Sigmoid colon (tissue), 7 donors: Measurements from ENCODE around the gene EHD4. TPM values are rescaled to one million over a fixed set of nuclear protein-coding genes. Genes with fewer than 3 reads are reported as not detected.

Experiments
- DNase-seq: peaks from one replicate; pipeline ENCODE4 v3.0.0-alpha.2; 2019
- H3K27ac ChIP-seq, 4 donors: fragments of 200-600 bp; sonication (generic); one replicate each; pipeline ENCODE4 v1.5.1; 2016 to 2019; ENCODE audit warnings: mild to moderate bottlenecking in 1 of 4
- H3K27me3 ChIP-seq, 3 donors: fragments of 200-600 bp; sonication (generic); one replicate each; pipeline ENCODE4 v1.5.1; 2019; ENCODE audit warnings: mild to moderate bottlenecking in 1 of 3
- H3K36me3 ChIP-seq, 4 donors: fragments of 200-600 bp; sonication (generic); one replicate each; pipeline ENCODE4 v1.5.1; 2016 to 2019
- H3K4me1 ChIP-seq, 4 donors: fragments of 200-600 bp; sonication (generic); one replicate each; pipeline ENCODE4 v1.5.1; 2017 to 2019
- H3K4me3 ChIP-seq, 4 donors: fragments of 200-600 bp; sonication (generic); one replicate each; pipeline ENCODE4 v1.5.1; 2017 to 2019; ENCODE audit warnings: mild to moderate bottlenecking in 2 of 4, moderate library complexity in 1 of 4
- H3K9me3 ChIP-seq, 4 donors: fragments of 200-600 bp in 3 of 4; sonication (generic) in 3 of 4; one replicate each; pipeline versions ENCODE4 v1.5.1 to v1.6.1; 2013 to 2019
- EP300 ChIP-seq, 4 donors: sonication (generic); formaldehyde crosslinking; IDR thresholded peaks; one replicate each; pipeline ENCODE4 v1.6.1; 2017; ENCODE audit warnings: antibody characterized with exemption in 4 of 4
- POLR2A ChIP-seq, 2 donors: fragments of 450-650 bp; IDR thresholded peaks; one replicate each; pipeline ENCODE4 v1.6.1; 2016; ENCODE audit warnings: antibody characterized with exemption in 2 of 2, mild to moderate bottlenecking in 2 of 2, moderate library complexity in 2 of 2
- POLR2AphosphoS5 ChIP-seq, 4 donors: sonication (generic); formaldehyde crosslinking; IDR thresholded peaks; one replicate each; pipeline ENCODE4 v1.6.1; 2017; ENCODE audit warnings: antibody characterized with exemption in 4 of 4
- WGBS, 2 donors: extraction: QIAGEN DNeasy Blood & Tissue Kit; methylation state at CpG; one replicate each; pipeline ENCODE4 v1.1.7; 2013; 5-methylcytosine and 5-hydroxymethylcytosine counted together
- intact Hi-C: fragments of 100-400 bp; cut with DNase I; formaldehyde crosslinking; loops from one replicate; pipeline ENCODE4 v1.15.1; 2023
- polyA plus RNA-seq, 3 donors: library from polyadenylated mRNA; stranded (reverse); fragments of 200-250 nt; gene quantifications; one replicate each; pipeline ENCODE4 v1.2.3, GENCODE V29; 2013
- total RNA-seq, 4 donors: library from RNA; depleted of rRNA; stranded (reverse); fragments of >200 nt; gene quantifications; one replicate each; pipeline ENCODE4 v1.1.0, GENCODE V29; 2016
- TF ChIP-seq, protein P1 (sequence below), 4 experiments: fragments of 450-650 bp in 3 of 4; fragments of 200-600 bp in 1 of 4; IDR thresholded peaks; one replicate each; pipeline ENCODE4 v1.5.1; 2016 to 2019; ENCODE audit warnings: antibody characterized with exemption in 4 of 4, mild to moderate bottlenecking in 3 of 4, moderate library complexity in 2 of 4
- donor health status: healthy with polysubstance abuse.
- donor health status: Bipolar disorder and iron deficiency.
- donor health status: healthy.

EHD4 gene
- total and polyA plus RNA-seq, 7 donors, result 8.9 to 37.0 (median 13.0) TPM

DNA sequence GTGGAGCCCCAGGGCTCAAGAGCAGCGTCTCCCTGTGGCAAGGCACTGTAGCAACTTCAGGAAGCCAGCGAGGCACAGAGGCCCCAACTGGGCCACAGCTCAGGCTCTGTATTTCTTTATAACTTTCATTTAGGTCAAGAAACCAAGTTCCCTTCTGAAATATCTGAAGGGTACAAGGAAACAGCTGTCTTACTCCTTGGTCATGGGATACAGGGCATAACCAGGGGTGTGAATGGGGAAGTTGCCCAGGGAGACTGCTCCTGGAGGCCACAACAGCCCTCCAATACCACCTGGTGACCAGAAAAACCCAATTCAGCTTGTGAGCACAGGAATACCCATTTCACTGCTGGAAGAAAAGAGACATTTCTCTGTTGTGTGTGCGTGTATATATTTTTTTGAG is 65.2 kb downstream of the EHD4 start:
- H3K36me3 ChIP-seq, result peaks cover 0 to 20% (median 5%) of the 10 kb centered on the region in 4 donors

DNA sequence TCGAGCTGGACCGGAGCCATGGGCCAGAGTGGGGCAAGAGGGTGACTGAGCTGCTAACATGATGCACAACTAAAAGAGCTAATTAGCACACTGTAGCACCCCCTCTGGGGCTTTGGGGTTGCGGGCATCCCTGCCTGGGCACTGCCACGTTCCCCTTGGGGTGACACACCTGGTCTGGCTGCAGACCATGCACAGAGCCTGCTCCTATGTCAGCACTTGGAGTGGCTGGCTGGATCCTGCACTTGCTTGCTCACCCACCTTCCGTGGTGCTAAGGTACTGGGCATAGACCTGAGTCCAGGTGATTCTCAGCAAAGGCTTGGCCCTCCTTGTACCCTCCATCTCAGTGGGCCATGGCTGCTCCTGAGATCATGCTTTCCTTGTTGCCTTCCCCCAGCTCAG is 65.7 kb downstream of the EHD4 start:
- Histone ChIP-seq H3K9me3 (no peaks in the 10 kb centered on the region), H3K4me3 (no peak overlapping the region), H3K4me1 (peaks cover 0 to 11% (median 2%) of the 10 kb centered on the region in 4 donors), H3K36me3 (peaks cover 0 to 20% (median 5%) of the 10 kb centered on the region in 4 donors), H3K27ac (peak overlapping the region in 1 of 4 donors; percentile 16), H3K27me3 (no peaks in the 10 kb centered on the region)
- no peak for DNase-seq
- intact Hi-C loops, result no loop called here
- TF ChIP-seq EP300 (IDR thresholded peaks at IDR 0.05), result no peak
- TF ChIP-seq, protein P1, sequence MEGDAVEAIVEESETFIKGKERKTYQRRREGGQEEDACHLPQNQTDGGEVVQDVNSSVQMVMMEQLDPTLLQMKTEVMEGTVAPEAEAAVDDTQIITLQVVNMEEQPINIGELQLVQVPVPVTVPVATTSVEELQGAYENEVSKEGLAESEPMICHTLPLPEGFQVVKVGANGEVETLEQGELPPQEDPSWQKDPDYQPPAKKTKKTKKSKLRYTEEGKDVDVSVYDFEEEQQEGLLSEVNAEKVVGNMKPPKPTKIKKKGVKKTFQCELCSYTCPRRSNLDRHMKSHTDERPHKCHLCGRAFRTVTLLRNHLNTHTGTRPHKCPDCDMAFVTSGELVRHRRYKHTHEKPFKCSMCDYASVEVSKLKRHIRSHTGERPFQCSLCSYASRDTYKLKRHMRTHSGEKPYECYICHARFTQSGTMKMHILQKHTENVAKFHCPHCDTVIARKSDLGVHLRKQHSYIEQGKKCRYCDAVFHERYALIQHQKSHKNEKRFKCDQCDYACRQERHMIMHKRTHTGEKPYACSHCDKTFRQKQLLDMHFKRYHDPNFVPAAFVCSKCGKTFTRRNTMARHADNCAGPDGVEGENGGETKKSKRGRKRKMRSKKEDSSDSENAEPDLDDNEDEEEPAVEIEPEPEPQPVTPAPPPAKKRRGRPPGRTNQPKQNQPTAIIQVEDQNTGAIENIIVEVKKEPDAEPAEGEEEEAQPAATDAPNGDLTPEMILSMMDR (IDR thresholded peaks at IDR 0.05), result no peak
- TF ChIP-seq POLR2A (IDR thresholded peaks at IDR 0.05), result no peak
- TF ChIP-seq POLR2AphosphoS5 (IDR thresholded peaks at IDR 0.05), result no peak
- WGBS, 2 donors, result 97 to 98% methylated on average over 5 of the region's 5 CpGs

More for the DNA sequence above, 65.2 kb downstream of the EHD4 start:
- DNase-seq, result no peak
- H3K4me3 ChIP-seq, result no peak overlapping the region
- TF ChIP-seq, protein P1 (IDR thresholded peaks at IDR 0.05), result no peak
- TF ChIP-seq EP300 (IDR thresholded peaks at IDR 0.05), result no peak
- no peak for TF ChIP-seq POLR2A (IDR thresholded peaks at IDR 0.05)
- TF ChIP-seq POLR2AphosphoS5 (IDR thresholded peaks at IDR 0.05), result no peak
- intact Hi-C loops, result no loop called here
- peaks cover 0 to 11% (median 2%) of the 10 kb centered on the region in 4 donors for H3K4me1 ChIP-seq
- H3K27ac ChIP-seq, result peak overlapping the region in 1 of 4 donors; percentile 16
- no peaks in the 10 kb centered on the region for H3K27me3 ChIP-seq
- H3K9me3 ChIP-seq, result no peaks in the 10 kb centered on the region
- WGBS, 2 donors, result 83 to 98% methylated on average over 3 of the region's 3 CpGs

DNA sequence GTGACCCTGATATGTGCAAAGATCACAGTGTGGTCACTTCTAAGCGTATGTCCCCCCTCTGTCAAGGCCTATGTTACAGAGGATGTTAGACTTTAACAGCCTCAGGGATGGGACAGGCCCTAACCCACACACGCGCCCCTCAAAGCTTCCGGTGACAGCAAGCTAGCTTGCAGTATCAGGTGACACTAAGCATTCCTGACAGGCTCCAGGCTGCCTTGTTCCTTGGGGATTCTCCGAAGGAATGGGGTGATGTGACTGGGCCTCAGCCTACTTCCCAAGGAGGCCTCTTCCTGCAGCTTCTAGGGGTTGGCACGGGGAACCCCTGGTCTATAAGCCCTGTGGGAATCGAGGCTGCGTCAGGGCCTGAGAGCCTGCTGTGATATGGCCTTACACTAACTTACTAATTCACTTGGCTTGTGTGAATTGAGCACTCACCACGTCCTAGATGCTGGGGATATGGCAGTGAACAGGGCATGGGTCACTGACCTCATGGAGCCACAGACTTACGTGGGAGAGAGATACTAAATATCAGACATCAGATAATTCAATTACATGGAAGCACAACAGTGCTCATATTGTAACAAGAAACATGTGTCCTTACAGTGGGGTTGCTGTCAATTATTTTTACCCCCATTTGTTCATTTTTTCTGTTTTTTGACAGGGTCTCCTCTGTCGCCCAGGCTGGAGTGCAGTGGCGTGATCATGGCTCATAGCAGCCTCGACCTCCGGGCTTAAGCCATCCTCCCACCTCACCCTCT is 67.1 kb downstream of the EHD4 start:
- no peak for DNase-seq
- Histone ChIP-seq H3K9me3 (no peaks in the 10 kb centered on the region), H3K27ac (no peak overlapping the region), H3K4me3 (no peak overlapping the region), H3K36me3 (peaks cover 0 to 30% (median 13%) of the 10 kb centered on the region in 4 donors), H3K4me1 (peaks cover 0 to 11% (median 2%) of the 10 kb centered on the region in 4 donors), H3K27me3 (no peaks in the 10 kb centered on the region)
- intact Hi-C loops, result no loop called here
- 94 to 95% methylated on average over 14 of the region's 14 CpGs for WGBS, 2 donors
- TF ChIP-seq POLR2A (IDR thresholded peaks at IDR 0.05) (no peak), EP300 (IDR thresholded peaks at IDR 0.05) (no peak)

DNA sequence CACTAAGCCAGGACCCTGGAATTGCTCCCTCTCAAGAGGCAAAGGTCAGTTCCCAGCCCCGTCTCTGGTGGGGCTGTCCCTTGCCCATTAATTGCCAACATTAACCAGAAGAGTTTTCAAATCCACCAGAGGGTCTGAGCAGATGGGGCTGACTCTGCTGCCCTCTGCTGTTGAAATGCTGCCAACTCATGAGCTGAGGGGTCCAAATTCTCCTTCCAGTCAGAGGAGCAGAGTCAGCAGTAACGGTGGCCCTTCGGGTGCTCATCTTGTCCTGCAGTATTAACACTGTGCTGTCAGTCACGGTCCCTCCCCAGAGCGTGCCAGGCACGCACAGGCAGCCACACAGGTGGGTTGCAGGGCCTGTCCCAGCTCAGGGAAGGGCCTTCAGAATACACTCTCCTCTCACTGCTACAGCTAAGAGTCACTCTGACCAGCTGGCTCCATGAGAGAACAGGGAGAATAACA is 67.8 kb downstream of the EHD4 start:
- intact Hi-C loops, result loop anchor here (5.0 kb wide), 1 partner anchor 132 kb away; the partner anchor contains the start of gene MAPKBP1
- Histone ChIP-seq H3K36me3 (peaks cover 0 to 31% (median 13%) of the 10 kb centered on the region in 4 donors), H3K27ac (no peak overlapping the region), H3K9me3 (no peaks in the 10 kb centered on the region), H3K4me3 (no peak overlapping the region), H3K27me3 (no peaks in the 10 kb centered on the region), H3K4me1 (peaks cover 0 to 11% (median 2%) of the 10 kb centered on the region in 4 donors)
- WGBS, 2 donors, result 25 to 27% methylated on average over 6 of the region's 6 CpGs
- peak; percentile 78 for DNase-seq
- TF ChIP-seq, protein P1 (IDR thresholded peaks at IDR 0.05), result peak; percentile 21 to 70 (median 52)
- TF ChIP-seq POLR2A (IDR thresholded peaks at IDR 0.05) (no peak), POLR2AphosphoS5 (IDR thresholded peaks at IDR 0.05) (peak in 1 of 4 donors; percentile 20), EP300 (IDR thresholded peaks at IDR 0.05) (no peak)

DNA sequence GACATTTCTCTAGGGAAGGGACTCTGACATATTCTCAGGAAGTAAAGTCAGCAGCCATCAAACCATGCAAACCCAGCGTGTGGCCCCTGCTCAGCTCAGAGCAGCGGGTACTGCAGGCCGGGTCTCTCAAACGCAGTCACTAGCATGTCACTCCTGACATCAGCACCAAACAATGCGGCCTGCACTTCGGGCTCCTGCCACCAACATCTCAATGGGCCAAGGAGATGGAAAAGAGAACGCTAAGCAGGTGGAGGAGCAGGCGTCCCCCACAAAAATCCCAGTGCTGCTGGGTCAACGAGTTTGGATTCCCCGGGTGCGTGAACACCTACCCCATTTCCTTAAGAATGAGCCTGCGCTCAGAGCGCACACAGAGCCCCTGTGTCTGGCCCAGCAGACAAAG is 68.6 kb downstream of the EHD4 start:
- peaks cover 0 to 25% (median 11%) of the 10 kb centered on the region in 4 donors for H3K36me3 ChIP-seq
- intact Hi-C loops, result loop anchor here (5.0 kb wide), 1 partner anchor 131 kb away; the partner anchor contains the start of gene MAPKBP1

More for the DNA sequence above, 68.6 kb downstream of the EHD4 start:
- Histone ChIP-seq H3K9me3 (no peaks in the 10 kb centered on the region), H3K27ac (no peak overlapping the region), H3K4me1 (peaks cover 0 to 11% (median 2%) of the 10 kb centered on the region in 4 donors), H3K27me3 (no peaks in the 10 kb centered on the region), H3K4me3 (no peak overlapping the region)
- peak; percentile 50 for DNase-seq
- 94% methylated on average over 13 of the region's 13 CpGs for WGBS, 2 donors
- TF ChIP-seq EP300 (IDR thresholded peaks at IDR 0.05) (no peak), POLR2AphosphoS5 (IDR thresholded peaks at IDR 0.05) (no peak), POLR2A (IDR thresholded peaks at IDR 0.05) (no peak)
- TF ChIP-seq, protein P1 (IDR thresholded peaks at IDR 0.05), result no peak
